ENCODE results near the gene TTC6.

DNA sequence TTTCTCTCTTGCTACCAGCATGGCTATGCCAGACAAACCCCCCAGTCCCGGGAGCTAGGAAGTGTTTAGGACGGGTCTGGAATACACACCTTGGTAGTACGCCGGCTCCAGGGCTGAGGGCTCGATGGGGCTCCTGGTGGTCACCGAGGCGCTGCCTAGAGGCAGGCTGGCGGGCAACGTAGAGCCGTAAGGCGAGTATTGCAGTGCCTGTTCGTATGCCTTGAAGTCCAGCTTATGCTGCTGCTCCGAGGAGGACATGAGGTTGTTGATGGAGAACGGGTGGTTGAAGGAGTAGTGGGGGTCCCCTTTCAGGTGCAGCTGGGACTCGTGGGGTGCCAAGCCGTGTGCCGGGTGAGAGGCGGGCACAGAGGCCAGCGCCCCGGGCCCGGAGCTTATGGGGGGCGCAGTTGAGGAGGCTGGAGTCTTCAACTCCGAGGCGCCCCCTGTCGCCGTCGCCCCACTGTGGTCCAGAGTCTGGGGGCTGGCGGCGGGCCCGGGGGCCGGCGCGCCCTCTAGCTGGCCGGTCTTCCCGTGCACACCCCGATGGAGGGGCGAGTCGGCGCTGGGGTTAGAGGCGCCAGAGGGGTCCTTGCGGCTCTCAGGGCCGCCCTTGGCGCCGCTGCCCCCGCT, 4.0 kb upstream of the TTC6 start:
- TF ChIP-seq CTCF (IDR thresholded peaks at IDR 0.05; ENCODE audit: insufficient read depth, low read length) (no peak), POLR2AphosphoS5 (IDR thresholded peaks at IDR 0.05; ENCODE audit: low read depth) (no peak)
